Activated CD8-positive, alpha-beta memory T cell treated with anti-CD3 and anti-CD28 coated beads, Interleukin-2, amount 50 U/mL, for 48 hours (primary cell): ENCODE results near the gene KRTAP10-8.
A peak's percentile ranks its signal among the peaks of the same experiment; 100 is the strongest.
"Not testable (repeated sequence)": the region's sequence is repeated elsewhere in the genome, so short reads cannot be mapped to it uniquely, and the experiment has no call there.

ENCODE experiments used
- DNase-seq: peaks from one replicate; pipeline ENCODE4 v3.0.0-alpha.2; 2020

Gene KRTAP10-8

GRCh38 chr21:44579833-44580144 is 32.1 kb upstream of the KRTAP10-8 start:
- DNase-seq = no peak

GRCh38 chr21:44580231-44580821 is 31.6 kb upstream of the KRTAP10-8 start, which contains the start of gene KRTAP10-5:
TSS of gene KRTAP10-5 (minus strand) at chr21:44580604. CDS start at chr21:44580578, 26 bp downstream.
- not testable (repeated sequence) for DNase-seq

GRCh38 chr21:44581158-44581557 is 30.7 kb upstream of the KRTAP10-8 start:
- no peak for DNase-seq

- no peak for DNase-seq
Measured at GRCh38 chr21:44582055-44582454, 29.8 kb upstream of the KRTAP10-8 start.

- DNase-seq = no peak
Measured at GRCh38 chr21:44583089-44583799, 28.6 kb upstream of the KRTAP10-8 start.

- no peak for DNase-seq
Measured at GRCh38 chr21:44583800-44584147, 28.1 kb upstream of the KRTAP10-8 start.

- DNase-seq = no peak
Measured at GRCh38 chr21:44585892-44586291, 26.0 kb upstream of the KRTAP10-8 start.

GRCh38 chr21:44589094-44589493 is 22.8 kb upstream of the KRTAP10-8 start:
- DNase-seq = no peak

GRCh38 chr21:44589586-44590305 is 22.1 kb upstream of the KRTAP10-8 start:
- DNase-seq = no peak

- DNase-seq = no peak
Measured at GRCh38 chr21:44590311-44590721, 21.6 kb upstream of the KRTAP10-8 start.

GRCh38 chr21:44590897-44591800 is 20.7 kb upstream of the KRTAP10-8 start:
- DNase-seq = peak; percentile 44

GRCh38 chr21:44591801-44592130 is 20.1 kb upstream of the KRTAP10-8 start:
- DNase-seq = peak; percentile 36

- DNase-seq = peak; percentile 35
Measured at GRCh38 chr21:44592446-44593311, 19.2 kb upstream of the KRTAP10-8 start, which contains the start of gene KRTAP10-6. TSS of gene KRTAP10-6 (minus strand) at chr21:44592505. CDS start at chr21:44592484, 21 bp downstream.

GRCh38 chr21:44593598-44594405 is 18.1 kb upstream of the KRTAP10-8 start:
- DNase-seq = peak; percentile 32

GRCh38 chr21:44594406-44594916 is 17.4 kb upstream of the KRTAP10-8 start:
- DNase-seq = peak; percentile 42

GRCh38 chr21:44595524-44595923 is 16.4 kb upstream of the KRTAP10-8 start:
- DNase-seq = peak; percentile 35

- DNase-seq = peak; percentile 34
Measured at GRCh38 chr21:44596068-44596725, 15.7 kb upstream of the KRTAP10-8 start.

GRCh38 chr21:44598061-44598460 is 13.8 kb upstream of the KRTAP10-8 start:
- no peak for DNase-seq

GRCh38 chr21:44599264-44600029 is 12.4 kb upstream of the KRTAP10-8 start:
- DNase-seq = no peak
